Epithelial cell of esophagus (primary cell): ENCODE data around the gene RNF212B.
"Not testable (repeated sequence)": the region's sequence is repeated elsewhere in the genome, so short reads cannot be mapped to it uniquely, and the experiment has no call there.

Experiments
- DNase-seq: peaks from one replicate; pipeline ENCODE4 v3.0.0; 2010; ENCODE audit warnings: low read depth
- H3K4me3 ChIP-seq: 2 replicates; pipeline ENCODE4 v1.5.1; 2011; ENCODE audit warnings: mild to moderate bottlenecking, low read length, control low read depth
- CTCF ChIP-seq: IDR thresholded peaks from 2 replicates; pipeline ENCODE4 v1.5.1; 2011; ENCODE audit warnings: low read depth, mild to moderate bottlenecking, low read length, control low read depth, inconsistent platforms; ENCODE audit not compliant: insufficient read depth; ENCODE audit errors: missing control alignments

The RNF212B gene

GRCh38 chr14:23269193-23269592 is 31.5 kb downstream of the RNF212B start:
- no peak overlapping the region for H3K4me3 ChIP-seq
- no peak for TF ChIP-seq CTCF
- DNase-seq, result no peak

GRCh38 chr14:23275412-23275811 is 37.7 kb downstream of the RNF212B start:
- DNase-seq, result no peak
- H3K4me3 ChIP-seq, result no peak overlapping the region
- no peak for TF ChIP-seq CTCF

GRCh38 chr14:23277189-23277588 is 39.5 kb downstream of the RNF212B start:
- no peak for DNase-seq
- TF ChIP-seq CTCF, result no peak
- H3K4me3 ChIP-seq, result no peak overlapping the region

GRCh38 chr14:23277928-23278327 is 40.2 kb downstream of the RNF212B start:
- not testable (repeated sequence) for H3K4me3 ChIP-seq, DNase-seq

- H3K4me3 ChIP-seq, result no peak overlapping the region
- DNase-seq, result no peak
- no peak for TF ChIP-seq CTCF
Measured at GRCh38 chr14:23281247-23281646, 43.5 kb downstream of the RNF212B start.

GRCh38 chr14:23284654-23285529 is 47.2 kb downstream of the RNF212B start:
- DNase-seq, result peak; percentile 46
- TF ChIP-seq CTCF, result no peak
- H3K4me3 ChIP-seq, result peak overlapping the region; percentile 77

GRCh38 chr14:23285530-23286019 is 47.8 kb downstream of the RNF212B start:
- TF ChIP-seq CTCF, result no peak
- DNase-seq, result no peak
- peak overlapping the region; percentile 77 for H3K4me3 ChIP-seq
